H1 (cell line): ENCODE results near the gene MARCOL. TPM values are rescaled to one million over a fixed set of nuclear protein-coding genes. Genes with fewer than 3 reads are reported as not detected.

Experiments used
- CBX5 ChIP-seq: fragments of 300-800, 300-1000 bp; sonication (generic); IDR thresholded peaks from 2 replicates; pipeline ENCODE4 v1.7.1; 2016; ENCODE audit warnings: antibody characterized with exemption, low read length, low read depth
- GTF2F1 ChIP-seq: IDR thresholded peaks from 2 replicates; pipeline ENCODE4 v1.6.1; 2012; ENCODE audit warnings: low read depth, low read length, improper control_type of control experiment, borderline replicate concordance
- KDM4A ChIP-seq: IDR thresholded peaks from one replicate; pipeline ENCODE4 v1.7.1; 2012; ENCODE audit warnings: low read depth, mild to moderate bottlenecking, moderate library complexity, low read length, inconsistent platforms; ENCODE audit not compliant: severe bottlenecking
- NANOG ChIP-seq: IDR thresholded peaks from 2 replicates; pipeline ENCODE4 v1.6.1; 2011; ENCODE audit warnings: low read length, low read depth, mild to moderate bottlenecking, inconsistent platforms; ENCODE audit not compliant: insufficient read depth, poor library complexity, severe bottlenecking
- NRF1 ChIP-seq: IDR thresholded peaks from 2 replicates; pipeline ENCODE4 v1.6.1; 2011; ENCODE audit warnings: mild to moderate bottlenecking, low read depth, low read length, improper control_type of control experiment
- RNF2 ChIP-seq: fragments of 200-900, 300-1000 bp; sonication (generic); IDR thresholded peaks from 2 replicates; pipeline ENCODE4 v1.7.1; 2016; ENCODE audit warnings: borderline replicate concordance, low read depth, mild to moderate bottlenecking, antibody characterized with exemption, low read length; ENCODE audit not compliant: poor library complexity, severe bottlenecking; ENCODE audit errors: missing control alignments
- SAP30 ChIP-seq: fragments of 300-600 bp; sonication (generic); IDR thresholded peaks from 2 replicates; pipeline ENCODE4 v1.7.1; 2012; ENCODE audit warnings: low read length, moderate library complexity, mild to moderate bottlenecking, inconsistent platforms; ENCODE audit not compliant: insufficient read depth, insufficient replicate concordance
- polyA plus RNA-seq, 7 experiments: library from polyadenylated mRNA; depleted of rRNA in 3 of 7; stranded (reverse) in 5 of 7; unstranded in 2 of 7; fragments of >200 nt in 5 of 7; fragments of 200-250 nt in 2 of 7; gene quantifications; 1 replicate in 5 of 7; 2 replicates in 1 of 7; 4 replicates in 1 of 7; pipeline versions ENCODE4 v1.2.1 to v1.2.3, GENCODE V29; 2011 to 2013; ENCODE audit warnings: missing spikeins in 2 of 7, mixed read lengths in 2 of 7
- total RNA-seq: library from RNA; stranded (reverse); fragmentation: NEBNext Ultra II Directional; extraction: Animal tissue kit (Norgen Biotek cat#: 25700); gene quantifications from 2 replicates; pipeline ENCODE4 v1.2.1, GENCODE V29; 2021
- TF ChIP-seq, protein P1 (sequence below): fragments of 300-600 bp; sonication (generic); IDR thresholded peaks from 2 replicates; pipeline ENCODE4 v1.7.1; 2012; ENCODE audit warnings: low read length, moderate library complexity, mild to moderate bottlenecking, inconsistent platforms; ENCODE audit not compliant: insufficient replicate concordance

The MARCOL gene
- total and polyA plus RNA-seq, 2 of the 8 experiments (the other 6 are each of a cell fraction or from before 2014, with no cell fraction given) = not detected

GRCh38 chr5:148238418-148238794 lies at the start of gene MARCOL (continued):
- TF ChIP-seq, protein P1, sequence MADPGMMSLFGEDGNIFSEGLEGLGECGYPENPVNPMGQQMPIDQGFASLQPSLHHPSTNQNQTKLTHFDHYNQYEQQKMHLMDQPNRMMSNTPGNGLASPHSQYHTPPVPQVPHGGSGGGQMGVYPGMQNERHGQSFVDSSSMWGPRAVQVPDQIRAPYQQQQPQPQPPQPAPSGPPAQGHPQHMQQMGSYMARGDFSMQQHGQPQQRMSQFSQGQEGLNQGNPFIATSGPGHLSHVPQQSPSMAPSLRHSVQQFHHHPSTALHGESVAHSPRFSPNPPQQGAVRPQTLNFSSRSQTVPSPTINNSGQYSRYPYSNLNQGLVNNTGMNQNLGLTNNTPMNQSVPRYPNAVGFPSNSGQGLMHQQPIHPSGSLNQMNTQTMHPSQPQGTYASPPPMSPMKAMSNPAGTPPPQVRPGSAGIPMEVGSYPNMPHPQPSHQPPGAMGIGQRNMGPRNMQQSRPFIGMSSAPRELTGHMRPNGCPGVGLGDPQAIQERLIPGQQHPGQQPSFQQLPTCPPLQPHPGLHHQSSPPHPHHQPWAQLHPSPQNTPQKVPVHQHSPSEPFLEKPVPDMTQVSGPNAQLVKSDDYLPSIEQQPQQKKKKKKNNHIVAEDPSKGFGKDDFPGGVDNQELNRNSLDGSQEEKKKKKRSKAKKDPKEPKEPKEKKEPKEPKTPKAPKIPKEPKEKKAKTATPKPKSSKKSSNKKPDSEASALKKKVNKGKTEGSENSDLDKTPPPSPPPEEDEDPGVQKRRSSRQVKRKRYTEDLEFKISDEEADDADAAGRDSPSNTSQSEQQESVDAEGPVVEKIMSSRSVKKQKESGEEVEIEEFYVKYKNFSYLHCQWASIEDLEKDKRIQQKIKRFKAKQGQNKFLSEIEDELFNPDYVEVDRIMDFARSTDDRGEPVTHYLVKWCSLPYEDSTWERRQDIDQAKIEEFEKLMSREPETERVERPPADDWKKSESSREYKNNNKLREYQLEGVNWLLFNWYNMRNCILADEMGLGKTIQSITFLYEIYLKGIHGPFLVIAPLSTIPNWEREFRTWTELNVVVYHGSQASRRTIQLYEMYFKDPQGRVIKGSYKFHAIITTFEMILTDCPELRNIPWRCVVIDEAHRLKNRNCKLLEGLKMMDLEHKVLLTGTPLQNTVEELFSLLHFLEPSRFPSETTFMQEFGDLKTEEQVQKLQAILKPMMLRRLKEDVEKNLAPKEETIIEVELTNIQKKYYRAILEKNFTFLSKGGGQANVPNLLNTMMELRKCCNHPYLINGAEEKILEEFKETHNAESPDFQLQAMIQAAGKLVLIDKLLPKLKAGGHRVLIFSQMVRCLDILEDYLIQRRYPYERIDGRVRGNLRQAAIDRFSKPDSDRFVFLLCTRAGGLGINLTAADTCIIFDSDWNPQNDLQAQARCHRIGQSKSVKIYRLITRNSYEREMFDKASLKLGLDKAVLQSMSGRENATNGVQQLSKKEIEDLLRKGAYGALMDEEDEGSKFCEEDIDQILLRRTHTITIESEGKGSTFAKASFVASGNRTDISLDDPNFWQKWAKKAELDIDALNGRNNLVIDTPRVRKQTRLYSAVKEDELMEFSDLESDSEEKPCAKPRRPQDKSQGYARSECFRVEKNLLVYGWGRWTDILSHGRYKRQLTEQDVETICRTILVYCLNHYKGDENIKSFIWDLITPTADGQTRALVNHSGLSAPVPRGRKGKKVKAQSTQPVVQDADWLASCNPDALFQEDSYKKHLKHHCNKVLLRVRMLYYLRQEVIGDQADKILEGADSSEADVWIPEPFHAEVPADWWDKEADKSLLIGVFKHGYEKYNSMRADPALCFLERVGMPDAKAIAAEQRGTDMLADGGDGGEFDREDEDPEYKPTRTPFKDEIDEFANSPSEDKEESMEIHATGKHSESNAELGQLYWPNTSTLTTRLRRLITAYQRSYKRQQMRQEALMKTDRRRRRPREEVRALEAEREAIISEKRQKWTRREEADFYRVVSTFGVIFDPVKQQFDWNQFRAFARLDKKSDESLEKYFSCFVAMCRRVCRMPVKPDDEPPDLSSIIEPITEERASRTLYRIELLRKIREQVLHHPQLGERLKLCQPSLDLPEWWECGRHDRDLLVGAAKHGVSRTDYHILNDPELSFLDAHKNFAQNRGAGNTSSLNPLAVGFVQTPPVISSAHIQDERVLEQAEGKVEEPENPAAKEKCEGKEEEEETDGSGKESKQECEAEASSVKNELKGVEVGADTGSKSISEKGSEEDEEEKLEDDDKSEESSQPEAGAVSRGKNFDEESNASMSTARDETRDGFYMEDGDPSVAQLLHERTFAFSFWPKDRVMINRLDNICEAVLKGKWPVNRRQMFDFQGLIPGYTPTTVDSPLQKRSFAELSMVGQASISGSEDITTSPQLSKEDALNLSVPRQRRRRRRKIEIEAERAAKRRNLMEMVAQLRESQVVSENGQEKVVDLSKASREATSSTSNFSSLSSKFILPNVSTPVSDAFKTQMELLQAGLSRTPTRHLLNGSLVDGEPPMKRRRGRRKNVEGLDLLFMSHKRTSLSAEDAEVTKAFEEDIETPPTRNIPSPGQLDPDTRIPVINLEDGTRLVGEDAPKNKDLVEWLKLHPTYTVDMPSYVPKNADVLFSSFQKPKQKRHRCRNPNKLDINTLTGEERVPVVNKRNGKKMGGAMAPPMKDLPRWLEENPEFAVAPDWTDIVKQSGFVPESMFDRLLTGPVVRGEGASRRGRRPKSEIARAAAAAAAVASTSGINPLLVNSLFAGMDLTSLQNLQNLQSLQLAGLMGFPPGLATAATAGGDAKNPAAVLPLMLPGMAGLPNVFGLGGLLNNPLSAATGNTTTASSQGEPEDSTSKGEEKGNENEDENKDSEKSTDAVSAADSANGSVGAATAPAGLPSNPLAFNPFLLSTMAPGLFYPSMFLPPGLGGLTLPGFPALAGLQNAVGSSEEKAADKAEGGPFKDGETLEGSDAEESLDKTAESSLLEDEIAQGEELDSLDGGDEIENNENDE = no peak
- TF ChIP-seq NRF1 (no peak), RNF2 (no peak), SAP30 (no peak), NANOG (no peak), GTF2F1 (no peak), CBX5 (no peak), KDM4A (no peak)
- TF ChIP-seq, all 59 proteins: peak for 0
